Lower lobe of right lung (tissue), 2 donors: ENCODE measurements around the gene TOP2B. TPM values are rescaled to one million over a fixed set of nuclear protein-coding genes. Genes with fewer than 3 reads are reported as not detected.

Source experiments
- ATAC-seq, 2 donors: fragments of 200-7000 bp; cut with Tn5 transposase; one replicate each; pipeline ENCODE4 v1.9.1; 2020 to 2022; ENCODE audit warnings: mild to moderate bottlenecking in 2 of 2, moderate library complexity in 2 of 2
- DNase-seq: peaks from one replicate; pipeline ENCODE4 v3.0.0-alpha.2; 2020
- H3K27ac ChIP-seq: fragments of 200-600 bp; one replicate; pipeline ENCODE4 v1.8.0; 2022
- H3K27me3 ChIP-seq: fragments of 200-600 bp; one replicate; pipeline ENCODE4 v1.8.0; 2022; ENCODE audit warnings: low read depth
- H3K36me3 ChIP-seq: fragments of 200-600 bp; one replicate; pipeline ENCODE4 v1.8.0; 2022; ENCODE audit warnings: mild to moderate bottlenecking
- H3K4me1 ChIP-seq: fragments of 200-600 bp; one replicate; pipeline ENCODE4 v1.8.0; 2022
- H3K4me3 ChIP-seq: fragments of 200-600 bp; one replicate; pipeline ENCODE4 v1.8.0; 2022; ENCODE audit warnings: mild to moderate bottlenecking
- H3K9me3 ChIP-seq: fragments of 200-600 bp; one replicate; pipeline ENCODE4 v1.8.0; 2022
- intact Hi-C: fragments of 100-400 bp; cut with DNase I; formaldehyde crosslinking; loops from one replicate; pipeline ENCODE4 v1.11.0; 2022
- total RNA-seq: library from RNA; stranded (reverse); fragmentation: NEBNext Ultra II Directional; extraction: Animal tissue kit (Norgen Biotek cat#: 25700); gene quantifications from one replicate; pipeline ENCODE4 v1.2.1, GENCODE V29; 2021
- TF ChIP-seq, protein P1 (sequence below): fragments of 200-600 bp; IDR thresholded peaks from one replicate; pipeline ENCODE4 v1.8.0; 2022; ENCODE audit warnings: antibody characterized with exemption, mild to moderate bottlenecking
- donor health status: DM: no; HTN: yes; CAD: no; lungs with severe emphysema.

Gene TOP2B
- total RNA-seq, 1 donor from 2014 or later, result 92.1 TPM

- TF ChIP-seq, protein P1, sequence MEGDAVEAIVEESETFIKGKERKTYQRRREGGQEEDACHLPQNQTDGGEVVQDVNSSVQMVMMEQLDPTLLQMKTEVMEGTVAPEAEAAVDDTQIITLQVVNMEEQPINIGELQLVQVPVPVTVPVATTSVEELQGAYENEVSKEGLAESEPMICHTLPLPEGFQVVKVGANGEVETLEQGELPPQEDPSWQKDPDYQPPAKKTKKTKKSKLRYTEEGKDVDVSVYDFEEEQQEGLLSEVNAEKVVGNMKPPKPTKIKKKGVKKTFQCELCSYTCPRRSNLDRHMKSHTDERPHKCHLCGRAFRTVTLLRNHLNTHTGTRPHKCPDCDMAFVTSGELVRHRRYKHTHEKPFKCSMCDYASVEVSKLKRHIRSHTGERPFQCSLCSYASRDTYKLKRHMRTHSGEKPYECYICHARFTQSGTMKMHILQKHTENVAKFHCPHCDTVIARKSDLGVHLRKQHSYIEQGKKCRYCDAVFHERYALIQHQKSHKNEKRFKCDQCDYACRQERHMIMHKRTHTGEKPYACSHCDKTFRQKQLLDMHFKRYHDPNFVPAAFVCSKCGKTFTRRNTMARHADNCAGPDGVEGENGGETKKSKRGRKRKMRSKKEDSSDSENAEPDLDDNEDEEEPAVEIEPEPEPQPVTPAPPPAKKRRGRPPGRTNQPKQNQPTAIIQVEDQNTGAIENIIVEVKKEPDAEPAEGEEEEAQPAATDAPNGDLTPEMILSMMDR, result no peak
- H3K4me1 ChIP-seq, result no peaks in the 10 kb centered on the region
- ATAC-seq (no peak), DNase-seq (no peak)
- intact Hi-C loops, result no loop called here
- H3K36me3 ChIP-seq, result peaks cover 4% of the 10 kb centered on the region
- no peak overlapping the region for H3K27ac ChIP-seq
- no peaks in the 10 kb centered on the region for H3K9me3 ChIP-seq
- no peaks in the 10 kb centered on the region for H3K27me3 ChIP-seq
- H3K4me3 ChIP-seq, result no peak overlapping the region
Measured at GRCh38 chr3:25568525-25569078, 96.1 kb downstream of the TOP2B start.

DNA sequence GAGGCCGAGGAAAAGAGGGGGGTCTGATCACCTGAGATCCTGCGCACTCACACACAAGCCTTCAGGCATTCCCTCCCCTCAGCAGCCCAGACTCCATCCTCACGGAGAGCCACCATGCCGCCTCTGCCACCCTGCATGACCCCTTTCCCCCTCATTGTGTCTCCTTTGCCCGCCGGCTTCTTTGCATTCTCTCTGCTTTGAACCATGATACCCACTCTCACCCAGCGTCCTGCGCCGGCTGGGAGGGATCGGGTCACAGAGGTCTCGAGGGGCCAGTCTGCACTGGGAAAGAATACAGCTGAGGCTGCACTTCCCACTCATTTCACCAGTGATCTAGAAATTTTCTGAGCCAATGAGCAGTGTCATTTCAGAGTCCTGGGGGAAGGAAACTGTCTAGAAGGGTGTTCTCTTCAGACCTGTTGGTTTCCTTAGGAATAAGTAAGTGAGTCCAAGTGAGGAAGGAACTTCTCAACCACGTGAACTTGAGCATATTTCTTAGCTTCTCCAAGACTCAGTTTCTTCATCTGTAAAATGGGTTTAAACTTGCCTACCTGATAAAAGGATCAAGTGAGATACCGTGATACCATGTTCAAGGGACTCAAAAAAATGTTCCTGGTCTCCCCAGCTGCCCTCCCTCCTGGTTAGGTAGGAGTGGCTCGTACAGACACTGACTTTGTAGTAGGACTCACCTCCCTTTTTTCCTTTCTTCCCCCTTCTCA is 96.7 kb downstream of the TOP2B start:
- no peak overlapping the region for H3K4me3 ChIP-seq
- H3K4me1 ChIP-seq, result no peaks in the 10 kb centered on the region
- ATAC-seq (no peak), DNase-seq (no peak)
- H3K36me3 ChIP-seq, result peaks cover 4% of the 10 kb centered on the region
- no peak overlapping the region for H3K27ac ChIP-seq
- TF ChIP-seq, protein P1, result no peak
- H3K27me3 ChIP-seq, result no peaks in the 10 kb centered on the region
- no peaks in the 10 kb centered on the region for H3K9me3 ChIP-seq
- intact Hi-C loops, result no loop called here

DNA sequence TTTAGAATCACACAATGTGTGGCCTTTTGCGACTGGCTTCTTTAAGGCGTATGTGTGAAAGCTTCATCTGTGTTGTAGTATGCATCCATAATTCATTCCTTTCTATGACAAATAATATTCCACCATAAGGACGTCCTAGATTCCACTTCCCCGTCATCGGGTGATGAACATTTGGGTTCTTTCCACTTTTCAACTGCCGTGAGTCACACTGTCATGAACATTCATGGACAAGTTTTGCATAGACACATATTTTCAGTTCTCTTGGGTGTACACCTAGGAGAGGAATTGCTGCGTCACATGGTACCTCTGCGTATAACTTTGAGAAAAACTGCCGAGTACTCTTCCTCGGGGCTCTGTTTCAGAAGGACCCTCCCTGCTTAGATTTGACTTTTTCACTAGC is 97.3 kb downstream of the TOP2B start:
- intact Hi-C loops, result no loop called here
- TF ChIP-seq, protein P1, result no peak
- no peak for DNase-seq
- Histone ChIP-seq H3K27me3 (no peaks in the 10 kb centered on the region), H3K4me1 (no peaks in the 10 kb centered on the region), H3K36me3 (peaks cover 4% of the 10 kb centered on the region), H3K9me3 (no peaks in the 10 kb centered on the region), H3K27ac (no peak overlapping the region), H3K4me3 (no peak overlapping the region)
- ATAC-seq, result no peak

DNA sequence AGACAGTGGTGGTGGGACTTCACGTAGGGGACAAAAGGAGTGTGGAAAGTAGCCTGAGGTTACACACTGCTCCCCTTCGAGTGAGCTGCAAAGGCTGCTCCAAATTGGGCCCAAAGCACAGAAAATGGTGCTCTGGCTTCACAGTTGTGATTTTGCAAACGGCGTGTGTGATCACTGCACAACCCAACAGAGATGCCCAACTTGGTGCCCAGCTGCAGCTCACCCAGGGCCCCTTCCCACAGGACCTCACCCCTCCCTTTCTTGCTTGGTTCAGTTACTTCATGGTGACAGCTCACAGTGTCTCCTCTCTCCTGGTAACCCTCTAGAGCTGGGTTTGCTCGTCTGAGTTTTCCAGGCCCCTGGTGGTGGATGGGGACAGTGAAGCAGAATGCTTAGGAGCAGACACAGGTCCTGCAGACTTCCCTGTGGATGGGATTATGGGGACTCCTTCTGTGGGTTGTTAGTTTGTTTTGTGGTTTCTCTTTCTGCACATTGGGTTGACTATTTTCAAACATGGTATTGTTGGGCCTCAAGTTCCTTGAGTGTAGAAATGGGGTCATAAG is 98.3 kb downstream of the TOP2B start:
- H3K9me3 ChIP-seq, result no peaks in the 10 kb centered on the region
- H3K27ac ChIP-seq, result no peak overlapping the region
- H3K36me3 ChIP-seq, result peaks cover 4% of the 10 kb centered on the region
- H3K27me3 ChIP-seq, result no peaks in the 10 kb centered on the region
- TF ChIP-seq, protein P1, result no peak
- intact Hi-C loops, result no loop called here
- no peaks in the 10 kb centered on the region for H3K4me1 ChIP-seq
- H3K4me3 ChIP-seq, result no peak overlapping the region
- ATAC-seq, result no peak
- no peak for DNase-seq

DNA sequence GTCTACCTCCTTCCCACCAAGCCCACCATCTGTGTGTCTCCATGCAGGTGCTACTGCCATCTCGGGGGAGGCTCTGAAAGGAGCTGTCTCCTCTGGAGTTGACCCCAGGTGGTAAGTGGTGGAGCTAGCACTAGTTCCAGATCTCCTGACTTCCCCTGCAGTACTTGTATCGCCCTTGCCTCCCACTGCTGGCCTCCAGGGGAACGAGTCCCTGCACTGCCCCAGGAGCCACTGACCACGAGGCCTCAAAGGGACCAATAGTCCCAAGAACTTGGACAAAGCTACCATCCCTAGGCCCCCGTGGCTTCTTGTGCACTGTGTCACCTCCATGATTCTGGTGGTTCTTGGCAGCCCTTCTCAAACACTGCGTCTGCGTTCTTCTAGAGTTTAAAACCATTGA is 98.9 kb downstream of the TOP2B start:
- H3K9me3 ChIP-seq, result no peaks in the 10 kb centered on the region
- TF ChIP-seq, protein P1, result no peak
- DNase-seq (no peak), ATAC-seq (no peak)
- no peaks in the 10 kb centered on the region for H3K4me1 ChIP-seq
- H3K36me3 ChIP-seq, result peaks cover 4% of the 10 kb centered on the region
- no peak overlapping the region for H3K4me3 ChIP-seq
- no peaks in the 10 kb centered on the region for H3K27me3 ChIP-seq
- intact Hi-C loops, result no loop called here
- no peak overlapping the region for H3K27ac ChIP-seq
